K562 (cell line): ENCODE results near the gene RCOR3. TPM values are rescaled to one million over a fixed set of nuclear protein-coding genes. Genes with fewer than 3 reads are reported as not detected.

ENCODE experiments used
- ARNT ChIP-seq, 2 experiments: fragments of 450-650 bp; IDR thresholded peaks; 2 replicates each; pipeline ENCODE4 v1.6.1; 2016; ENCODE audit warnings: mild to moderate bottlenecking in 1 of 2
- CREB1 ChIP-seq, 2 experiments: sonication (generic) in 1 of 2; formaldehyde crosslinking in 1 of 2; IDR thresholded peaks; 2 replicates each; pipeline versions ENCODE4 v1.6.1 to v1.8.0; 2012 to 2022; ENCODE audit warnings: inconsistent platforms in 1 of 2, mild to moderate bottlenecking in 1 of 2, missing genetic modification reagents in 1 of 2, moderate library complexity in 1 of 2
- GATAD2A ChIP-seq: fragments of 450-650 bp; IDR thresholded peaks from 2 replicates; pipeline ENCODE4 v1.6.1; 2017
- ILK ChIP-seq: fragments of 450-650 bp; IDR thresholded peaks from 2 replicates; pipeline ENCODE4 v1.6.1; 2016; ENCODE audit warnings: missing genetic modification characterization, low read depth, mild to moderate bottlenecking, missing compliant biosample characterization, moderate library complexity, borderline replicate concordance
- KDM1A ChIP-seq, 2 experiments: fragments of 450-650 bp; IDR thresholded peaks; 2 replicates each; pipeline ENCODE4 v1.6.1; 2016; ENCODE audit warnings: mild to moderate bottlenecking in 2 of 2
- MXI1 ChIP-seq: IDR thresholded peaks from 2 replicates; pipeline ENCODE4 v1.6.1; 2011; ENCODE audit warnings: low read depth, mild to moderate bottlenecking, improper control_type of control experiment, low read length
- NRF1 ChIP-seq, 2 experiments: fragments of 450-650 bp; IDR thresholded peaks in 1 of 2; conservative IDR thresholded peaks in 1 of 2; 2 replicates each; pipeline ENCODE4 v1.6.1; 2014; ENCODE audit warnings: mild to moderate bottlenecking in 2 of 2
- RFX5 ChIP-seq: IDR thresholded peaks from 2 replicates; pipeline ENCODE4 v1.6.1; 2011; ENCODE audit warnings: low read depth, mild to moderate bottlenecking, improper control_type of control experiment, low read length
- SP1 ChIP-seq: sonication (generic); formaldehyde crosslinking; IDR thresholded peaks from 2 replicates; pipeline ENCODE4 v1.8.1; 2022; ENCODE audit warnings: mild to moderate bottlenecking, missing genetic modification reagents
- TSC22D4 ChIP-seq: fragments of 450-650 bp; IDR thresholded peaks from 2 replicates; pipeline ENCODE4 v1.6.1; 2016; ENCODE audit warnings: missing genetic modification characterization, missing biosample characterization, control low read depth
- USF1 ChIP-seq: sonication (generic); formaldehyde crosslinking; IDR thresholded peaks from 2 replicates; pipeline ENCODE4 v1.9.0; 2022; ENCODE audit warnings: mild to moderate bottlenecking, missing genetic modification reagents
- polyA plus RNA-seq, 8 experiments: library from polyadenylated mRNA; depleted of rRNA in 4 of 8; stranded (reverse) in 5 of 8; unstranded in 3 of 8; fragments of >200 nt; fragmentation: Nextera tagmentation in 2 of 8; fragmentation: Illumina TruSeq in 1 of 8; extraction: Ambion mirVana in 2 of 8; extraction: Trizol in 1 of 8; gene quantifications; 2 replicates each; pipeline versions ENCODE4 v1.2.1 to v1.2.3, GENCODE V29; 2011 to 2014; ENCODE audit warnings: inconsistent platforms in 1 of 8, missing spikeins in 1 of 8
- total RNA-seq, 7 experiments: library from RNA; depleted of rRNA in 6 of 7; stranded (reverse); fragments of >200 nt in 6 of 7; fragmentation: Illumina TruSeq in 2 of 7; extraction: Trizol in 2 of 7; gene quantifications; 2 replicates each; pipeline versions ENCODE4 v1.2.1 to v1.2.3, GENCODE V29; 2011 to 2021; ENCODE audit warnings: low replicate concordance in 1 of 7
- TF ChIP-seq, protein P1 (sequence below), 2 experiments: fragments of 450-650 bp in 1 of 2; sonication (generic) in 1 of 2; formaldehyde crosslinking in 1 of 2; IDR thresholded peaks; 2 replicates each; pipeline versions ENCODE4 v1.7.1 to v1.9.0; 2016 to 2022; ENCODE audit warnings: inconsistent platforms in 1 of 2, mild to moderate bottlenecking in 1 of 2, missing genetic modification reagents in 1 of 2
- TF ChIP-seq, protein P2 (sequence below): fragments of 450-650 bp; formaldehyde crosslinking; IDR thresholded peaks from 2 replicates; pipeline ENCODE4 v1.4.0; 2020; ENCODE audit warnings: mild to moderate bottlenecking, moderate library complexity
- TF ChIP-seq, protein P3 (sequence below): sonication (generic); formaldehyde crosslinking; IDR thresholded peaks from 2 replicates; pipeline ENCODE4 v1.8.0; 2022; ENCODE audit warnings: mild to moderate bottlenecking, missing genetic modification reagents

Gene RCOR3
- total and polyA plus RNA-seq, 9 of the 15 experiments (the other 6 are each of a cell fraction or from before 2014, with no cell fraction given), result 9.7 to 42.7 (median 29.5) TPM

- TF ChIP-seq, protein P1, sequence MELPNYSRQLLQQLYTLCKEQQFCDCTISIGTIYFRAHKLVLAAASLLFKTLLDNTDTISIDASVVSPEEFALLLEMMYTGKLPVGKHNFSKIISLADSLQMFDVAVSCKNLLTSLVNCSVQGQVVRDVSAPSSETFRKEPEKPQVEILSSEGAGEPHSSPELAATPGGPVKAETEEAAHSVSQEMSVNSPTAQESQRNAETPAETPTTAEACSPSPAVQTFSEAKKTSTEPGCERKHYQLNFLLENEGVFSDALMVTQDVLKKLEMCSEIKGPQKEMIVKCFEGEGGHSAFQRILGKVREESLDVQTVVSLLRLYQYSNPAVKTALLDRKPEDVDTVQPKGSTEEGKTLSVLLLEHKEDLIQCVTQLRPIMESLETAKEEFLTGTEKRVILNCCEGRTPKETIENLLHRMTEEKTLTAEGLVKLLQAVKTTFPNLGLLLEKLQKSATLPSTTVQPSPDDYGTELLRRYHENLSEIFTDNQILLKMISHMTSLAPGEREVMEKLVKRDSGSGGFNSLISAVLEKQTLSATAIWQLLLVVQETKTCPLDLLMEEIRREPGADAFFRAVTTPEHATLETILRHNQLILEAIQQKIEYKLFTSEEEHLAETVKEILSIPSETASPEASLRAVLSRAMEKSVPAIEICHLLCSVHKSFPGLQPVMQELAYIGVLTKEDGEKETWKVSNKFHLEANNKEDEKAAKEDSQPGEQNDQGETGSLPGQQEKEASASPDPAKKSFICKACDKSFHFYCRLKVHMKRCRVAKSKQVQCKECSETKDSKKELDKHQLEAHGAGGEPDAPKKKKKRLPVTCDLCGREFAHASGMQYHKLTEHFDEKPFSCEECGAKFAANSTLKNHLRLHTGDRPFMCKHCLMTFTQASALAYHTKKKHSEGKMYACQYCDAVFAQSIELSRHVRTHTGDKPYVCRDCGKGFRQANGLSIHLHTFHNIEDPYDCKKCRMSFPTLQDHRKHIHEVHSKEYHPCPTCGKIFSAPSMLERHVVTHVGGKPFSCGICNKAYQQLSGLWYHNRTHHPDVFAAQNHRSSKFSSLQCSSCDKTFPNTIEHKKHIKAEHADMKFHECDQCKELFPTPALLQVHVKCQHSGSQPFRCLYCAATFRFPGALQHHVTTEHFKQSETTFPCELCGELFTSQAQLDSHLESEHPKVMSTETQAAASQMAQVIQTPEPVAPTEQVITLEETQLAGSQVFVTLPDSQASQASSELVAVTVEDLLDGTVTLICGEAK (IDR thresholded peaks at IDR 0.05), result no peak
- TF ChIP-seq, protein P1 (CRISPR knock-in tag; IDR thresholded peaks at IDR 0.05), result no peak
- 0 out of 4 replicates have a peak, but pooled peaks of 1 of the 2 experiments have one; percentile 28 for TF ChIP-seq ARNT (IDR thresholded peaks at IDR 0.05)
- no peak for TF ChIP-seq RFX5
- TF ChIP-seq KDM1A (IDR thresholded peaks at IDR 0.05), result 0 out of 4 replicates have a peak, but pooled peaks of 1 of the 2 experiments have one; percentile 26
- TF ChIP-seq SP1 (CRISPR knock-in tag), result no peak
- TF ChIP-seq ILK (tag), result no peak
- TF ChIP-seq TSC22D4 (tag), result no peak
- TF ChIP-seq NRF1 (conservative IDR thresholded peaks at IDR 0.05 in 1 of 2, IDR thresholded peaks at IDR 0.05 in 1 of 2), result no peak
- TF ChIP-seq CREB1 (IDR thresholded peaks at IDR 0.05), result no peak
- no peak for TF ChIP-seq CREB1 (CRISPR knock-in tag; IDR thresholded peaks at IDR 0.05)
- TF ChIP-seq, protein P2, sequence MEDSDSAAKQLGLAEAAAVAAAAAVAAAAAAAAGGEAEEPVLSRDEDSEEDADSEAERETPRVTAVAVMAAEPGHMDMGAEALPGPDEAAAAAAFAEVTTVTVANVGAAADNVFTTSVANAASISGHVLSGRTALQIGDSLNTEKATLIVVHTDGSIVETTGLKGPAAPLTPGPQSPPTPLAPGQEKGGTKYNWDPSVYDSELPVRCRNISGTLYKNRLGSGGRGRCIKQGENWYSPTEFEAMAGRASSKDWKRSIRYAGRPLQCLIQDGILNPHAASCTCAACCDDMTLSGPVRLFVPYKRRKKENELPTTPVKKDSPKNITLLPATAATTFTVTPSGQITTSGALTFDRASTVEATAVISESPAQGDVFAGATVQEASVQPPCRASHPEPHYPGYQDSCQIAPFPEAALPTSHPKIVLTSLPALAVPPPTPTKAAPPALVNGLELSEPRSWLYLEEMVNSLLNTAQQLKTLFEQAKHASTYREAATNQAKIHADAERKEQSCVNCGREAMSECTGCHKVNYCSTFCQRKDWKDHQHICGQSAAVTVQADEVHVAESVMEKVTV (CRISPR knock-in tag), result peak; percentile 76
- TF ChIP-seq GATAD2A, result no peak
- TF ChIP-seq MXI1, result no peak
- no peak for TF ChIP-seq USF1
- TF ChIP-seq, protein P3, sequence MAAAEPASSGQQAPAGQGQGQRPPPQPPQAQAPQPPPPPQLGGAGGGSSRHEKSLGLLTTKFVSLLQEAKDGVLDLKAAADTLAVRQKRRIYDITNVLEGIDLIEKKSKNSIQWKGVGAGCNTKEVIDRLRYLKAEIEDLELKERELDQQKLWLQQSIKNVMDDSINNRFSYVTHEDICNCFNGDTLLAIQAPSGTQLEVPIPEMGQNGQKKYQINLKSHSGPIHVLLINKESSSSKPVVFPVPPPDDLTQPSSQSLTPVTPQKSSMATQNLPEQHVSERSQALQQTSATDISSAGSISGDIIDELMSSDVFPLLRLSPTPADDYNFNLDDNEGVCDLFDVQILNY (CRISPR knock-in tag), result no peak
These were observed 64.2 kb downstream of the RCOR3 start (continued) for GRCh38 chr1:211323156-211324063.
